Endothelial cell of umbilical vein (primary cell): ENCODE data around the gene PRR16. TPM values are rescaled to one million over a fixed set of nuclear protein-coding genes. Genes with fewer than 3 reads are reported as not detected.

Experiments used
- BruUV-seq: library from RNA; stranded (reverse); fragments of 400-500 nt; replicated peaks from 2 replicates; lab custom pipeline; 2021; lab: Mats Ljungman, UMichigan
- CTCF ChIA-PET: fragments of 300-600, 350-600 bp; sonication (Branson Sonifier 250); formaldehyde crosslinking; loops from one replicate; lab custom pipeline; 2021; ENCODE audit warnings: antibody characterized with exemption, inconsistent platforms; lab: Charles Lee
- POLR2A ChIA-PET: fragments of 300-600, 350-600 bp; sonication (Branson Sonifier 250); formaldehyde crosslinking; loops from one replicate; lab custom pipeline; 2021; ENCODE audit warnings: antibody characterized with exemption, inconsistent platforms; lab: Charles Lee
- DNase-seq: peaks from one replicate; pipeline ENCODE4 v3.0.0-alpha.2; 2011; ENCODE audit warnings: low read depth, low spot score
- FAIRE-seq: peaks from 2 replicates; lab custom pipeline; 2011; peaks lifted over from hg19 to GRCh38; lab: Jason Lieb, UNC
- H2AFZ ChIP-seq: 2 replicates; pipeline ENCODE4 v1.6.0; 2012; ENCODE audit warnings: low read depth, low read length, control low read depth, inconsistent platforms
- H3K27ac ChIP-seq: 2 replicates; pipeline ENCODE4 v1.5.1; 2011; ENCODE audit warnings: low read depth, mild to moderate bottlenecking, control low read depth, low read length, moderate library complexity; ENCODE audit not compliant: insufficient read depth
- H3K27me3 ChIP-seq, 2 experiments: 2 replicates each; pipeline versions ENCODE4 v1.6.0 to v1.6.1; 2011; ENCODE audit warnings: low read length in 2 of 2, mixed read lengths in 1 of 2; ENCODE audit not compliant: control insufficient read depth in 2 of 2, insufficient read depth in 2 of 2
- H3K36me3 ChIP-seq, 2 experiments: 2 replicates in 1 of 2; 3 replicates in 1 of 2; pipeline ENCODE4 v1.5.1; 2011; ENCODE audit warnings: low read length in 2 of 2, mild to moderate bottlenecking in 1 of 2, moderate library complexity in 1 of 2; ENCODE audit not compliant: control insufficient read depth in 2 of 2, insufficient read depth in 2 of 2; ENCODE audit errors: extremely low read depth in 1 of 2
- H3K4me1 ChIP-seq: 3 replicates; pipeline ENCODE4 v1.5.1; 2011; ENCODE audit warnings: mild to moderate bottlenecking, low read length; ENCODE audit not compliant: control insufficient read depth, insufficient read depth; ENCODE audit errors: extremely low read depth
- H3K4me2 ChIP-seq: 2 replicates; pipeline ENCODE4 v1.6.1; 2011; ENCODE audit warnings: low read length, control low read depth, mixed read lengths; ENCODE audit not compliant: insufficient read depth
- H3K4me3 ChIP-seq, 3 experiments: fragments of 200-600 bp in 1 of 3; sonication (generic), shearing (Covaris generic) in 1 of 3; replicated peaks in 1 of 3; 2 replicates each; pipeline ENCODE4 v1.5.1; 2011 to 2016; ENCODE audit warnings: control low read depth in 3 of 3, low read length in 3 of 3, mild to moderate bottlenecking in 2 of 3, inconsistent platforms in 1 of 3, low read depth in 1 of 3, moderate library complexity in 1 of 3; ENCODE audit not compliant: insufficient read depth in 1 of 3
- H3K79me2 ChIP-seq: 2 replicates; pipeline ENCODE4 v1.6.0; 2012; ENCODE audit warnings: low read length, inconsistent platforms; ENCODE audit not compliant: control insufficient read depth, insufficient read depth
- H3K9ac ChIP-seq: replicated peaks from 2 replicates; pipeline ENCODE3; 2011; ENCODE audit warnings: low read length, control low read depth; ENCODE audit not compliant: insufficient read depth; ENCODE audit errors: extremely low read depth
- H3K9me1 ChIP-seq: replicated peaks from 3 replicates; pipeline ENCODE4 v1.6.0; 2011; ENCODE audit warnings: mild to moderate bottlenecking, low read length; ENCODE audit not compliant: control insufficient read depth, insufficient read depth; ENCODE audit errors: extremely low read depth
- H3K9me3 ChIP-seq: replicated peaks from 2 replicates; pipeline ENCODE4 v1.5.1; 2012; ENCODE audit warnings: low read length, inconsistent platforms; ENCODE audit not compliant: control insufficient read depth, insufficient read depth
- H4K20me1 ChIP-seq: replicated peaks from 2 replicates; pipeline ENCODE3; 2011; ENCODE audit warnings: mild to moderate bottlenecking, low read length; ENCODE audit not compliant: control insufficient read depth, insufficient read depth; ENCODE audit errors: extremely low read depth
- EZH2 ChIP-seq: IDR thresholded peaks from 2 replicates; pipeline ENCODE4 v1.6.1; 2012; ENCODE audit warnings: borderline replicate concordance, low read depth, mild to moderate bottlenecking, moderate library complexity, low read length, inconsistent platforms; ENCODE audit not compliant: severe bottlenecking
- FOS ChIP-seq: IDR thresholded peaks from 2 replicates; pipeline ENCODE4 v1.6.1; 2011; ENCODE audit warnings: mild to moderate bottlenecking, low read length, moderate library complexity, borderline replicate concordance; ENCODE audit not compliant: insufficient read depth
- GATA2 ChIP-seq: IDR thresholded peaks from 2 replicates; pipeline ENCODE4 v1.7.0; 2011; ENCODE audit warnings: low read depth, mild to moderate bottlenecking, moderate library complexity, mixed read lengths, low read length; ENCODE audit not compliant: insufficient read length, insufficient read depth
- JUN ChIP-seq: IDR thresholded peaks from 2 replicates; pipeline ENCODE4 v1.6.1; 2011; ENCODE audit warnings: borderline replicate concordance, low read depth; ENCODE audit not compliant: insufficient read length, insufficient read depth
- MYC ChIP-seq: IDR thresholded peaks from one replicate; pipeline ENCODE4 v1.6.1; 2011; ENCODE audit warnings: mild to moderate bottlenecking, low read depth, low read length
- POLR2A ChIP-seq: IDR thresholded peaks from 2 replicates; pipeline ENCODE4 v1.6.1; 2012; ENCODE audit warnings: low read depth, mild to moderate bottlenecking, control low read depth, low read length
- POLR2AphosphoS5 ChIP-seq: IDR thresholded peaks from 2 replicates; pipeline ENCODE4 v1.6.1; 2012; ENCODE audit warnings: low read depth, mild to moderate bottlenecking, control low read depth, low read length, moderate library complexity; ENCODE audit not compliant: insufficient read depth
- dilution Hi-C: fragments of 300-500 bp; cut with MboI; formaldehyde crosslinking; loops from one replicate; pipeline ENCODE4 v1.15.0; 2019; ENCODE audit warnings: low sequenced_read_pairs; ENCODE audit not compliant: extremely low pct_ligation_motif_present
- intact Hi-C: fragments of 100-400 bp; cut with micrococcal nuclease; formaldehyde crosslinking; loops from one replicate; pipeline ENCODE4 v1.10.0; 2022
- polyA plus RNA-seq, 4 experiments: library from polyadenylated mRNA; depleted of rRNA in 3 of 4; stranded (reverse) in 3 of 4; unstranded in 1 of 4; fragments of >200 nt; gene quantifications; 2 replicates each; pipeline versions ENCODE4 v1.2.1 to v1.2.3, GENCODE V29; 2011 to 2012; ENCODE audit warnings: missing spikeins in 1 of 4
- total RNA-seq: library from RNA; stranded (reverse); gene quantifications from 2 replicates; pipeline ENCODE4 v1.2.3, GENCODE V29; 2021
- TF ChIP-seq, protein P1 (sequence below), 2 donors: IDR thresholded peaks; 1 replicate in 1 of 2; 2 replicates in 1 of 2; pipeline ENCODE4 v1.5.1; 2011; ENCODE audit warnings: low read length in 2 of 2, mild to moderate bottlenecking in 2 of 2, moderate library complexity in 2 of 2, control low read depth in 1 of 2, inconsistent platforms in 1 of 2, low read depth in 1 of 2; ENCODE audit not compliant: insufficient read depth in 1 of 2; ENCODE audit errors: extremely low read depth in 1 of 2
- TF ChIP-seq, protein P2 (sequence below): IDR thresholded peaks from 2 replicates; pipeline ENCODE4 v1.6.1; 2011; ENCODE audit not compliant: insufficient read depth, insufficient read length

The PRR16 gene
- total and polyA plus RNA-seq, 2 donors (not counting 3 experiments of a cell fraction or from before 2014, with no cell fraction given), result 0.91 to 1.2 TPM

DNA sequence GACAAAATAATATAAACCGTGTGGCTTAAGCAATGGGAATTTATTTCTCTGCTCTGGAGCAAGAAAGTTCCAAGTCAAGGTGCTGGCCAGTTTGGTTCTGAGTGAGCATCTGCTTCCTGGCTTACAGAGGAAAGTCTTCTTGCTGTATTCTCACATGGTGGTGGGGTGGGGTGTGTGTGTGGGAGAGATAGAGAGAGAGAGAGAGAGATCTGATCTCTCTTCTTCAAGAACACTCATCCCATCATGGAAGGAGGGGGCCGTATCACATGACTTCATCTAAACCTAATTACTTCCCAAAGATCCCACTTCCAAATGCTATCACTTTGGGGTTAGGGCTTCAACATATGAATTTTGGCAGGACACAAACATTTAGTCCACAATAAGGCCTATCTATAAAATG lies 91.2 kb downstream of the PRR16 start:
- Histone ChIP-seq H3K4me2 (no peak overlapping the region), H2AFZ (no peak overlapping the region), H3K9me1 (no peaks in the 10 kb centered on the region), H3K27ac (no peak overlapping the region), H3K79me2 (no peaks in the 10 kb centered on the region), H3K9ac (no peak overlapping the region), H4K20me1 (no peaks in the 10 kb centered on the region), H3K36me3 (no peaks in the 10 kb centered on the region), H3K9me3 (no peaks in the 10 kb centered on the region), H3K4me1 (no peaks in the 10 kb centered on the region), H3K4me3 (no peak overlapping the region), H3K27me3 (no peaks in the 10 kb centered on the region)
- POLR2A ChIA-PET, result no interaction called here
- no TSS peak for BruUV-seq
- dilution Hi-C loops, result no loop called here
- intact Hi-C loops, result no loop called here
- DNase-seq, result no peak
- no peak for TF ChIP-seq EZH2
- CTCF ChIA-PET, result no interaction called here
- FAIRE-seq, result no peak

DNA sequence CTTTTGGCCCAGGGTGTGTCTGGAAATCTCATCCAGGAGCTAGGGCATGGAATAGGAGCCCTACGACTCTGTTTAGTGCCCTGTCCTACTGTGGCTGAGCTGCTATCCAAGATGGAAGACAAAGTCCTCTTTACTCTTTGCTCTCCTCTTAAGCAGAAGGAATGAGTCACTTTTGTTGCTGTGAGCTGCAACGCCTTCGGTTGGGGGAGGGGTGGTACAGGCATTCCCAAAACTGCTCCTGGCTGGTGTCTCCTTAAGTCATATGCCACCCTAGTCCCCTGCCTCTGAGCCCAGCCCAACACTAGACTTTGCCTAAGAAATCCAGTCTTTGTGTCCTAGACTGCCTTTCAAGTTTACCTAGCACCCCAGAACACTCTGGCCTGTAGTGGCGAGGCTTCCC lies 99.9 kb downstream of the PRR16 start:
- DNase-seq, result no peak
- no peaks in the 10 kb centered on the region for H3K27me3 ChIP-seq
- no peak overlapping the region for H3K9ac ChIP-seq
- dilution Hi-C loops (no loop called here), intact Hi-C loops (no loop called here)
- no peak for FAIRE-seq
- H3K79me2 ChIP-seq, result no peaks in the 10 kb centered on the region
- no peak overlapping the region for H2AFZ ChIP-seq
- no TSS peak for BruUV-seq
- H3K4me1 ChIP-seq, result no peaks in the 10 kb centered on the region
- H3K9me1 ChIP-seq, result no peaks in the 10 kb centered on the region
- TF ChIP-seq GATA2 (no peak), MYC (no peak), JUN (no peak), POLR2A (no peak), POLR2AphosphoS5 (no peak), FOS (no peak), EZH2 (no peak)
- TF ChIP-seq, protein P1, sequence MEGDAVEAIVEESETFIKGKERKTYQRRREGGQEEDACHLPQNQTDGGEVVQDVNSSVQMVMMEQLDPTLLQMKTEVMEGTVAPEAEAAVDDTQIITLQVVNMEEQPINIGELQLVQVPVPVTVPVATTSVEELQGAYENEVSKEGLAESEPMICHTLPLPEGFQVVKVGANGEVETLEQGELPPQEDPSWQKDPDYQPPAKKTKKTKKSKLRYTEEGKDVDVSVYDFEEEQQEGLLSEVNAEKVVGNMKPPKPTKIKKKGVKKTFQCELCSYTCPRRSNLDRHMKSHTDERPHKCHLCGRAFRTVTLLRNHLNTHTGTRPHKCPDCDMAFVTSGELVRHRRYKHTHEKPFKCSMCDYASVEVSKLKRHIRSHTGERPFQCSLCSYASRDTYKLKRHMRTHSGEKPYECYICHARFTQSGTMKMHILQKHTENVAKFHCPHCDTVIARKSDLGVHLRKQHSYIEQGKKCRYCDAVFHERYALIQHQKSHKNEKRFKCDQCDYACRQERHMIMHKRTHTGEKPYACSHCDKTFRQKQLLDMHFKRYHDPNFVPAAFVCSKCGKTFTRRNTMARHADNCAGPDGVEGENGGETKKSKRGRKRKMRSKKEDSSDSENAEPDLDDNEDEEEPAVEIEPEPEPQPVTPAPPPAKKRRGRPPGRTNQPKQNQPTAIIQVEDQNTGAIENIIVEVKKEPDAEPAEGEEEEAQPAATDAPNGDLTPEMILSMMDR (IDR thresholded peaks at IDR 0.05; ENCODE audit: extremely low read depth in 1 of 2, insufficient read depth in 1 of 2, low read depth in 1 of 2, low read length in 2 of 2), result no peak
- TF ChIP-seq, protein P2, sequence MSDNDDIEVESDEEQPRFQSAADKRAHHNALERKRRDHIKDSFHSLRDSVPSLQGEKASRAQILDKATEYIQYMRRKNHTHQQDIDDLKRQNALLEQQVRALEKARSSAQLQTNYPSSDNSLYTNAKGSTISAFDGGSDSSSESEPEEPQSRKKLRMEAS, result no peak
- no peaks in the 10 kb centered on the region for H3K36me3 ChIP-seq
- H3K27ac ChIP-seq, result no peak overlapping the region
- H3K9me3 ChIP-seq, result no peaks in the 10 kb centered on the region
- H3K4me2 ChIP-seq, result no peak overlapping the region
- H3K4me3 ChIP-seq, result no peak overlapping the region
- ChIA-PET POLR2A (no interaction called here), CTCF (no interaction called here)
- H4K20me1 ChIP-seq, result no peaks in the 10 kb centered on the region
